Gastroesophageal sphincter (tissue), 3 donors: ENCODE results near the gene ATG13.

Source experiments
- POLR2AphosphoS5 ChIP-seq: sonication (generic); formaldehyde crosslinking; IDR thresholded peaks from one replicate; pipeline ENCODE4 v1.6.1; 2017; ENCODE audit warnings: antibody characterized with exemption
- TF ChIP-seq, protein P1 (sequence below), 4 experiments: fragments of 200-600 bp in 2 of 4; fragments of 450-650 bp in 2 of 4; sonication (generic) in 1 of 4; IDR thresholded peaks; one replicate each; pipeline ENCODE4 v1.5.1; 2017 to 2019; ENCODE audit warnings: antibody characterized with exemption in 4 of 4, mild to moderate bottlenecking in 2 of 4, moderate library complexity in 2 of 4

DNA sequence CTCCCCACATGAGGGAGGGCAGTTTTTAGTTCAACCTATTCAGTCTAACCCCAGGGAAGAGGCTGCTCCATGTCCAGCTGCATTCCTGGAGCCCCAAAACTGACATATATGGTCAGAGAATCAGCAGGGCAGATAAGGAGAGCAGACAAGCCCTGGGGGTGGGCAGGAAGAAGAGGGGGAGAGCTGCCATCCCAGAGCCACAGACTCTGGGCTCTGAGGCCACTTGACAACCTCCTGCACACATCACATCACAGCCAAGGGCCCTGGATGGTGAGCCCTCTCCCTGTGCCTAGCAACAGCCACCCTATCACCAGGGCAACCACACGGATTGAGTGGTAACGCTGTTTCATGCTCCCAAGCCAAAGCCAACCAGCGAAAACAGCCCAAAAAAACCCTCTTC lies 80.0 kb downstream of the ATG13 start:
- TF ChIP-seq, protein P1, sequence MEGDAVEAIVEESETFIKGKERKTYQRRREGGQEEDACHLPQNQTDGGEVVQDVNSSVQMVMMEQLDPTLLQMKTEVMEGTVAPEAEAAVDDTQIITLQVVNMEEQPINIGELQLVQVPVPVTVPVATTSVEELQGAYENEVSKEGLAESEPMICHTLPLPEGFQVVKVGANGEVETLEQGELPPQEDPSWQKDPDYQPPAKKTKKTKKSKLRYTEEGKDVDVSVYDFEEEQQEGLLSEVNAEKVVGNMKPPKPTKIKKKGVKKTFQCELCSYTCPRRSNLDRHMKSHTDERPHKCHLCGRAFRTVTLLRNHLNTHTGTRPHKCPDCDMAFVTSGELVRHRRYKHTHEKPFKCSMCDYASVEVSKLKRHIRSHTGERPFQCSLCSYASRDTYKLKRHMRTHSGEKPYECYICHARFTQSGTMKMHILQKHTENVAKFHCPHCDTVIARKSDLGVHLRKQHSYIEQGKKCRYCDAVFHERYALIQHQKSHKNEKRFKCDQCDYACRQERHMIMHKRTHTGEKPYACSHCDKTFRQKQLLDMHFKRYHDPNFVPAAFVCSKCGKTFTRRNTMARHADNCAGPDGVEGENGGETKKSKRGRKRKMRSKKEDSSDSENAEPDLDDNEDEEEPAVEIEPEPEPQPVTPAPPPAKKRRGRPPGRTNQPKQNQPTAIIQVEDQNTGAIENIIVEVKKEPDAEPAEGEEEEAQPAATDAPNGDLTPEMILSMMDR (IDR thresholded peaks at IDR 0.05): no peak
- TF ChIP-seq POLR2AphosphoS5: no peak
